ENCODE measurements around the gene TRMT44. TPM values are rescaled to one million over a fixed set of nuclear protein-coding genes. Genes with fewer than 3 reads are reported as not detected.

TRMT44 gene
- total RNA-seq, 1 experiment from 2014 or later = 17.4 TPM

- DNase-seq = no peak
- Histone ChIP-seq H3K27me3 (ENCODE audit: insufficient read depth, low read depth) (no peaks in the 10 kb centered on the region), H2AFZ (no peak overlapping the region), H3K9me2 (ENCODE audit: insufficient read depth) (no peaks in the 10 kb centered on the region), H3K36me3 (ENCODE audit: low read depth) (no peaks in the 10 kb centered on the region), H4K20me1 (ENCODE audit: insufficient read depth) (no peaks in the 10 kb centered on the region), H3K4me2 (no peak overlapping the region), H3F3A (ENCODE audit: insufficient read depth, low read depth) (no peaks in the 10 kb centered on the region; the same call in 1 of the 2 replicates), H3K27ac (no peak overlapping the region), H3K9me3 (ENCODE audit: insufficient read depth, low read depth) (no peaks in the 10 kb centered on the region), H3K4me3 (no peak overlapping the region), H3K4me1 (replicated peaks; ENCODE audit: insufficient read depth) (no peaks in the 10 kb centered on the region), H3K79me2 (ENCODE audit: low read depth) (no peaks in the 10 kb centered on the region)
- ChIA-PET POLR2A (ENCODE audit: unreplicated experiment) (interaction anchor here (0.6 kb wide), 1 partner anchor 61 kb away, joined by 3 read pairs; no protein-coding TSS in a partner anchor), CTCF (no interaction called here)
- TF ChIP-seq EZH2 (IDR thresholded peaks at IDR 0.05; ENCODE audit: low read depth) (no peak), CTCF (conservative IDR thresholded peaks at IDR 0.05) (no peak)
- intact Hi-C loops (cut with micrococcal nuclease; ENCODE audit: unreplicated experiment) = no loop called here
- BruUV-seq (replicated peaks) = no TSS peak
Measured at GRCh38 chr4:8494218-8494617, 53.6 kb downstream of the TRMT44 start.

- Histone ChIP-seq H3K27ac (no peak overlapping the region), H3K79me2 (ENCODE audit: low read depth) (no peaks in the 10 kb centered on the region), H3K36me3 (ENCODE audit: low read depth) (no peaks in the 10 kb centered on the region), H3K4me2 (no peak overlapping the region), H3K27me3 (ENCODE audit: insufficient read depth, low read depth) (no peaks in the 10 kb centered on the region), H3K4me3 (no peak overlapping the region), H3K9me3 (ENCODE audit: insufficient read depth, low read depth) (no peaks in the 10 kb centered on the region), H3K4me1 (replicated peaks; ENCODE audit: insufficient read depth) (no peaks in the 10 kb centered on the region), H3F3A (ENCODE audit: insufficient read depth, low read depth) (no peaks in the 10 kb centered on the region; the same call in 1 of the 2 replicates), H2AFZ (no peak overlapping the region), H4K20me1 (ENCODE audit: insufficient read depth) (no peaks in the 10 kb centered on the region), H3K9me2 (ENCODE audit: insufficient read depth) (no peaks in the 10 kb centered on the region)
- POLR2A ChIA-PET (ENCODE audit: unreplicated experiment) = no interaction called here
- no peak for DNase-seq
- no peak for TF ChIP-seq CTCF (conservative IDR thresholded peaks at IDR 0.05)
- TF ChIP-seq EZH2 (IDR thresholded peaks at IDR 0.05; ENCODE audit: low read depth) = no peak
- no TSS peak for BruUV-seq (replicated peaks)
- CTCF ChIA-PET = no interaction called here
- intact Hi-C loops (cut with micrococcal nuclease; ENCODE audit: unreplicated experiment) = no loop called here
Measured at GRCh38 chr4:8494983-8495548, 54.5 kb downstream of the TRMT44 start.

- H3K4me1 ChIP-seq (replicated peaks; ENCODE audit: insufficient read depth) = no peaks in the 10 kb centered on the region
- no peak for DNase-seq
- no TSS peak for BruUV-seq (replicated peaks)
- ChIA-PET CTCF (no interaction called here), POLR2A (ENCODE audit: unreplicated experiment) (no interaction called here)
- no peaks in the 10 kb centered on the region for H3K27me3 ChIP-seq (ENCODE audit: insufficient read depth, low read depth)
- H3K36me3 ChIP-seq (ENCODE audit: low read depth) = no peaks in the 10 kb centered on the region
- no peaks in the 10 kb centered on the region for H3K79me2 ChIP-seq (ENCODE audit: low read depth)
- H3K9me3 ChIP-seq (ENCODE audit: insufficient read depth, low read depth) = no peaks in the 10 kb centered on the region
- H3K4me2 ChIP-seq = no peak overlapping the region
- H3K27ac ChIP-seq = no peak overlapping the region
- H4K20me1 ChIP-seq (ENCODE audit: insufficient read depth) = no peaks in the 10 kb centered on the region
- intact Hi-C loops (cut with micrococcal nuclease; ENCODE audit: unreplicated experiment) = no loop called here
- H3K9me2 ChIP-seq (ENCODE audit: insufficient read depth) = no peaks in the 10 kb centered on the region
- TF ChIP-seq CTCF (conservative IDR thresholded peaks at IDR 0.05) = no peak
- no peak for TF ChIP-seq EZH2 (IDR thresholded peaks at IDR 0.05; ENCODE audit: low read depth)
- no peak overlapping the region for H3K4me3 ChIP-seq
- H2AFZ ChIP-seq = no peak overlapping the region
- H3F3A ChIP-seq (ENCODE audit: insufficient read depth, low read depth) = no peaks in the 10 kb centered on the region; the same call in 1 of the 2 replicates
Measured at GRCh38 chr4:8495803-8496202, 55.2 kb downstream of the TRMT44 start.

Data from PC-9 (cell line).